SKM-1 treated with dmso at 0.1 percent for 144 hours (cell line): ENCODE data around the gene LPCAT3.
A peak's percentile ranks its signal among the peaks of the same experiment; 100 is the strongest.

Source experiments
- DNase-seq: peaks from one replicate; lab custom pipeline; 2025; ENCODE audit not compliant: unreplicated experiment; lab: John Stamatoyannopoulos, UW

The LPCAT3 gene

DNA sequence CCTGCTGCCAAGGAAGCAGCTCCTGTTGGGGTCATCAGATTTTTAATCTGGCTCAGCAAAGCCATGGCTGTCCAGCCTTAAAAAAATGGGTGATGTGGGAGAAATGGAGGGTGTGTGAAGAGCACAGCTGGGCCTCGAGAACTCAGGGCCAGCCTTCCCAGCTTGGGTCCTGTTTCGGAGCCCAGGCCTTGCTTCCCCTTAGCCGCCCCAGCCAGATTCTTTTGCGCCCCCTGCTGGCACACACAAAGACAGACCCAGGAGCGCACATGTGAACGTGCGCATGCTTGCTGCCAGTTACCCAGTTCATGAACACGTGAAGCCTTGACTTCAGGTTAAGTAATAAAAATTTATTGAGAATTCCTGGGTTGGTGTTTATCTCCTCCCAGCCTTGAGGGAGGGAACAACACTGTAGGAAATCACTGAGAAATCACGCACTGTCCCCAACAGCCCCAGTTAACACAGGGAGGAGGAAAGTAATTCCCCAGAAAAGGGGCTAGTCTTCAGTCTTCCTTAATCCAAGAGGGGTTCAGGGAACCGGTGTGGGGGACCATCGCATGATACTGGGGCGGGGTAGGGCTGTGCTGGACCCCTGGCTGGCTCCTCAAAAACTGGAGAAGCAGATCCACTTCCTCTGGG, 53.1 kb downstream of the LPCAT3 start:
- peak; percentile 47 for DNase-seq

DNA sequence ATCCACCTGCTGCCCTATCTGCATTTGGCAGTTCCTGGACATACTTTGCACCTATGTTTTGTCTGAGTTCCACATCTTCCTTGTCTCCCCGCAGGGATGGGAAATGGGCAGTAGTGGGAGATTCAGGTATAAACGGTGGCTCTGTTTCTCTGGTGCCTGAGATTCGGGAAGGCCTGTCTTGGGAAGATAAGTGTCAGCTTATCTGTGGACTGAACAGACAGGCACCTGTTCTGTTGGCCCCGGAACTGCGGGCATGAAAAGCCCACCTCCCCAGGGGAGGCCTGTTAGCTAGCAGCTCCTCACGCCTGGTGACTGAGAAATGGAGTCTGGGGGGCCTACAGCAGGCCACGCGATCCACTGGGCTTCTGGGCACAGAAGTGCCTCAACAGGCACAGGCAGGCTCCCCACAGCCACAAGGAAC, 53.7 kb downstream of the LPCAT3 start:
- no peak for DNase-seq

DNA sequence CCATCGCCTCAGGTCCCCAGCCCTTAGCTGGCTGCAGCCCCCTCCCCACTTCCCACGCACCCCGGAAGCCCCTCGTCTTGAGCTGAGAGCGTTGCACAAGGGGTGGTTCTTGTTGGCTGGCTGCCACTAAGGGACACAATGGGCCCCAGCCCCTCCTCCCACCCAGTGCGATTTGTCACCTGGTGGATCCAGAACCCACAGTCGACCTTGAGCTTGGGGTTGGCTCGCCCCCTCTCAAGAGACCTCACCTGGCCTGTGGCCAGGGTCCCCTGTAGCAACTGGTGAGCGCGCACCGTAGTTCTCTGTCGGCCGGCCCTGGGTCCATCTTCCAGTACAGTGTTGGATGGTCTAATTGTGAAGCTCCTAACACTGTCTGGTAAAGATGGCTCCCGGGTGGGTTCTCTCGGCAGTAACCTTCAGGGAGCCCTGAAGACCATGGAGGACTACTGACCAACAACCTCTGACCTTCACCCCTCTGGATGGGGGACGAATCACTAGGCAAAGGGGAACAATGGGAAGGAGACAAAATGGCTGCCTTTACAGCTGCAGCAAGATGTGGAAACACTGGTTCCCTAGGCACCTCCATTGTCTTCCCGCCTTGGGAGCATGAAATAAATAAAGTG, 54.4 kb downstream of the LPCAT3 start:
- no peak for DNase-seq

DNA sequence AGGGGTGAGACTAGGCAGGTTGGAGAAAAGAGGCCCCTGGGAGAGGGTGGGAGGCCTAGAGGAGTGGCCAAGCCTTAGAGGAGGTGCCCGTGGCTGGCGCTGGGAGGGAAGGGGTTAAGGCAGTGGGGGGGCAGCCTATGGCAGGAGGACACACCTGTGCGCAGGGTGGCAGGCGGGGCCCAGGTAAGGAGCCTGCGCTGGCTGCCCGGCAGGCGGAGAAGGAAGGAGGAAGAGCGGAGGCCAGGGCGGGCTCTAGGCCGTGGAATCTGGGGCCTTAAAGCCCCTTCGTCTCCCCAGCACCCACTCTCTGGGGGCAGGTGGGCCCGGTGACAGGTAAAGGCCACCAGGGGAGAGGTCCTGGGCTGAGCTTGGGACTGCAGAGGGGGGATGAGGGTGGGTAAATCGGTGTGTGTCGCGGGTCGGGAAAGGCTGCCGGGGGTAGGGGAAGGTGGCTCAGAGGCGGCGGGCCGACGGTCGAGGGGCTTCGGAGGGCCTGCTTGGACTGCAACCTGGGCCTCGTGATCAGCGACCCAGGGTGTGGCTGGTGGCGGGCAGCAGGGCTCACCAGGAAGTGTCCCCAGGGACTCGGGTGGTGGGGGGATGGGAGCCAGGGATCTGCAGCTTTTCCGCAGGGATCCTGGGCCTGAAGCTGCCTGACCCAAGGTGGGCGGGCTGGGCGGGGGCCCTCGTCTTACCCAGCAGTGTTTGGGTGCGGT, 55.1 kb downstream of the LPCAT3 start:
- no peak for DNase-seq

DNA sequence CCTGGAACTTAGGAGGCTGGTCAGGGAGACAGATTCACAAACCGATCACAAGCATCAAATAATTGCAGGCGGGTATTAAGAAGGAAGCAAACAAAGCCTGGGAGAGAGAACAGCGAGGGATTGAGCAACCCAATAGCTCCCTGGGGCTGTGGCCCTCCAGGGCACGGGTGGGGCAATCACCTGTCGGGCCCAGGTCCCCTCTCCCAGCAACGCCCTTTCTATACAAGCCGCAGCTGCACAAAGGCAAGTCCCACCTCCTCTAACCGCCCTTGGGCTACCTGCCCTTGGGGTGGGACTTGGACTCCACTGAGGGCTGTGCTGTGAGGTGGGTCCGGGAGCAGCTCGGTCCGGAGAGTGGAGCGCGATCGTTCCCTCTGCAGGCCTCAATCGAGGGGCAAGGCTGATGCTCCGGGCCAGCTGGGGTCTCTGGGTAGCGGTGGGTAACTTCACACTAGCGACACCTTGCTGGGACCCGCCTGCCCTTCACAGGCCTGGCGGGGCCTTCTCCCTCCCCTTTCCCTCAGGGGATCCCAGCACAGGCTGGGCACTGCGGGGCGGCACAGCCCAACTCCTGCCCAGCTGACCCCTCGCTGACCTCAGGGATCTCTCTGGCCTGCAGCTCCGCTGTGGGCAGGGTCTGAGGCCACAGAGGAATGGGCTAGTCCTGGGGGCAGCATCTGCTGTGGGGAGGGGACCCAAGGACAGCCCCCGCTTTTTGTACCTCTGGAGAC, 55.8 kb downstream of the LPCAT3 start:
- DNase-seq = no peak

DNA sequence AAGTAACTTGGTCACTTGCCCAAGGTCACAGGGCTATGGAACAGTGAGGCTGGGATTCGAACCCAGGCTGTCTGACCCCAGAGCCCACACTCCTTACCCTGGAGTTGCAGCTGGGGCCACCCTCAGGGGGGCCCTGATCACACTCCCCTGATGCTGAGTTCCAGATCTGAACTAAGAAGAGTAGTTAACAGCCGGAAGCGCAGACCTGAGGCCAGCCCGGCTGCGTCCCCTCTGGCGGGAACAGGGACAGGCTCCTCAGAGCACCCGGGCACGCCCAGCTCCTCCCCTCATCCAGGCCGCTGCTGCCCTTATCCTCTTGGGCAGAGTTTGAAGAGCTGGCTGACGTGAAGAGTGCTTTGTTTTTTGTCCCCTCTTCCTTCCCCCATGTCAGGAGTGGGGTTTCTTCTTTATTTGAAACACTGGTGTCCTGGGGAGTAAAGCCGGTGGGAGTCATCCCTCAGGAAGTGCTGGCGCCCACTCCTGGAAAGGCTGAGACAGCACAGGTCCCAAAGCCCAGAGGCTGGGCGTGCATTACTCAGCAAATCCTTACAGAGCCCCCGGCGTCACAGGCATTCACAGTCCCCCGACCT, 56.5 kb downstream of the LPCAT3 start:
- no peak for DNase-seq

DNA sequence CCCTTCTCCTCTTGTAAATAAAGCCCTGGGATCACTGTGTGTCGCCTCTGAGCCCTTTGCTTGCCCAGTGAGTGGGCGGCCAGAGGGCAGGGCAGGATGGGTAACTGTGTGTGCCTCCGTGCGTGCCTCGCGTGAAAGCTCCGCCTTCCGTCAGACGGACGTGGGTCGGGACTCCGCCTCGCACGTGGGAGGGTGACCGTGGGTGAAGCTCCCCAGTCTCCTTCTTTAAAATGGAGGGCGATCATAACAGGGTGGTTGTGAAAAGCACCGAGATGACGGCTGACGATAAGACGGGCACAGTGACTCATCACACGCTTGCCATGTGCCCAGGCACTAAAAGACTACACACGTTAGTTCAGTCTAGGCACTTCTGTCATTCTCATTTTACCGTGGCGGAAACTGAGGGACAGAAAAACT, 57.0 kb downstream of the LPCAT3 start:
- no peak for DNase-seq

DNA sequence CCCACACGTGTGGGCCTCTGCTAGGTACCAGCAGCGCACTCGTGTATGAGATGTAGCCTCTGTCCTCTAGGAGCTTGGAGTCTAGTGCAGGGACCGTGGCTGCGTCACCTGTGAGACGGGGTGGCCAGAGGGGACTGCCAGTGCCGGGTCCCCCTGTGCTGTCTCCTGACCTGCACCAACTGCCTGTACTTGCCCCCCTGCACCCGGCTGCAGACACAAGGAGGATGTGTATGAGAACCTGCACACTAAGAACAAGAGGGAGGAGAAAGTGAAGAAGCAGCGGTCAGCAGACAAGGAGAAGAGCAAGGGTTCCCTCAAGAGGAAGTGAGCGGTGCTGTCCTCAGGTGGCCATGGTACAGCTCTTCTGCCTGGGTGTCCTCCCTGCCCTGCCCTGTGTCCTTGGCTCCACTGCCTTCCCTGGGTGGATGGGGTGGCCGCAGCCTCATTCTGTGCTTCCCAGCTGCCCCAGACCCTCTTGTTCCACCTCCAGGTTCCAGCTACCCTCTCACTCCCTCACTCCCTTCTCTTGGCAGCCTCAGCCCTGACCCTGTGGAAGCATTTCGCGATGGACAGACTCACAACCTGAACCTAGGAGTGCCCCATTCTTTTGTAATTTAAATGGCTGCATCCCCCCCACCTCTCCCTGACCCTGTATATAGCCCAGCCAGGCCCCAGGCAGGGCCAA, 57.5 kb downstream of the LPCAT3 start:
- no peak for DNase-seq

DNA sequence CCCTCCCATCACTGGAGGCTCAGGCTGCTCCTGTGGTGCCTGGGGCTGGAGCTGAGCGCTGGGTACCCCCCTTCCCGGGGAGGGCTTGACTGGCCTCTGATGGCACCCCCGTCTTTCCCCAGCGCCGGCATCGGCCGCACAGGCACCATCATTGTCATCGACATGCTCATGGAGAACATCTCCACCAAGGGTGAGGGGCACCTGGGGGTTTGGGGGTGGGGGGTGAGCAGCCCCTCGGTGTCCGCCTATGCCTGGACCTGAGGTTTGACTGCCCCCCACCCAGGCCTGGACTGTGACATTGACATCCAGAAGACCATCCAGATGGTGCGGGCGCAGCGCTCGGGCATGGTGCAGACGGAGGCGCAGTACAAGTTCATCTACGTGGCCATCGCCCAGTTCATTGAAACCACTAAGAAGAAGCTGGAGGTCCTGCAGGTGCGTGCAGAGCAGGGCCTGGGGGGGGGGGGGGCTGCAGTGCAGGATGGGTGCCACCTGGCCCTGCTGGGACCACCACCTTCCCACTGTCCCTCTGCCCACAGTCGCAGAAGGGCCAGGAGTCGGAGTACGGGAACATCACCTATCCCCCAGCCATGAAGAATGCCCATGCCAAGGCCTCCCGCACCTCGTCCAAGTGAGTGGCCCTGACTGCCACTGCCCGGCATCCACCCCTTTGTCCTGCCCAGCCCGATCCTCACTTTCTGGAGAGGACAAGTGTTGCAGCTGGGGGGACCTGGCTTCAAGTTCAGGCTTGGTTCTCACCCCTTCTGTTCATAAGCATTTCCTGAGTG, 58.3 kb downstream of the LPCAT3 start:
- DNase-seq = no peak

DNA sequence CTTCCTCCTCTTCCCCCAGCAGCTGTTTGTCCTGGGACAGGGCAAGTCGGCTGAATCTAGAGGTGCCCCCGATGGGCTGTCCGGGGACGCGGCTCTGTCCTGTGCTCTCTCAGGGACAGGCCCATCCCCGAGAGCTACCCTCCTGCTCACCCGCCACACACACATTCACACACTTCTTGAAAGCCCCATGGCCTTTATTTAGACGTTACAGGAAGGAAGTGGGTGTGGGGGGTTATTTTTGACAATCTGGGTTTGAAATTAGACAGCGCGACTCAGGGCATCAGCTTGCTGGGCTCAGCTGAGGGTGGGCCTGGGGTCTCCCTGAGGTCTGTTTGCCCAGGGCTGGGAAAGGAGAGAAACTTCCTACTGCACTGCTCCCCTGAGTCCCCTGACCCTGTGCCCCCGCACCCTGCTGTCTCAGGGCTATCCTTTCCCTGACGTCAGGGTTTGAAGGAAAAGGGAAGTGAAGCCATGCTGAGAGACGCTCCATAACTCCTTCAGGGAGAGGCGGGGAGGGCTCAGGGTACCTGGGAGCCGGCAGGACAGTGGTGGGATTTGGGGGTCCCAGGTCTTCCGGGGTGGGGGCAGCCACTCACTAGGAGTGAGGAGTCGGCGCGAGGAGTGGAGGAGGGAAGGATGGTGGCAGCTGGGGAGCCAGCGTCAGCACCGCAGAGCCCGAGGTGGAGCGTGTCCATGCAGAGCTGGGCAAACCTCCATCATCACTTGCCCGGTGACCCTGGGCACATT, 59.0 kb downstream of the LPCAT3 start:
- DNase-seq = peak; percentile 29

DNA sequence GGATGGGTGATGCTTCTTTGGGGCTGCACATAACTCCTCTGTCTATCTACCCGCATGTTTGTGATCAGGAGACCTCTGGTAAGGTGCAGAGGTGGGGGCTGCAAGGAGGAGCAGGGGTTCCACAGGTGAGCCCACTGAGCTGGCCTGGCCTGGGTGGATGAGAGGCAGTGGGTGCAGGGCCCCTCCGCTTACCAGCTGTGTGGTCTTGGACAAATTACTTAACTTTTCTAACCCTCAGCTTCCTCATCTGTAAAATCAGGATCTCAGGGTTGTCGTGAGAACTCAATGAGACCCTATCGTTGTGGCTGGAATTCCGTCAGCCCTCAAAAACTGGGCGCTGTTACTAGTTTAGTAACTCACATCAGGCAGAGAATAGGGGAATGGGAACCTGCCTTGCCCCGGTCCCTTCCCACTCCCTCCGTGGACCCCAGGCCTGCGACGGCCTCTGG, 59.6 kb downstream of the LPCAT3 start:
- no peak for DNase-seq

DNA sequence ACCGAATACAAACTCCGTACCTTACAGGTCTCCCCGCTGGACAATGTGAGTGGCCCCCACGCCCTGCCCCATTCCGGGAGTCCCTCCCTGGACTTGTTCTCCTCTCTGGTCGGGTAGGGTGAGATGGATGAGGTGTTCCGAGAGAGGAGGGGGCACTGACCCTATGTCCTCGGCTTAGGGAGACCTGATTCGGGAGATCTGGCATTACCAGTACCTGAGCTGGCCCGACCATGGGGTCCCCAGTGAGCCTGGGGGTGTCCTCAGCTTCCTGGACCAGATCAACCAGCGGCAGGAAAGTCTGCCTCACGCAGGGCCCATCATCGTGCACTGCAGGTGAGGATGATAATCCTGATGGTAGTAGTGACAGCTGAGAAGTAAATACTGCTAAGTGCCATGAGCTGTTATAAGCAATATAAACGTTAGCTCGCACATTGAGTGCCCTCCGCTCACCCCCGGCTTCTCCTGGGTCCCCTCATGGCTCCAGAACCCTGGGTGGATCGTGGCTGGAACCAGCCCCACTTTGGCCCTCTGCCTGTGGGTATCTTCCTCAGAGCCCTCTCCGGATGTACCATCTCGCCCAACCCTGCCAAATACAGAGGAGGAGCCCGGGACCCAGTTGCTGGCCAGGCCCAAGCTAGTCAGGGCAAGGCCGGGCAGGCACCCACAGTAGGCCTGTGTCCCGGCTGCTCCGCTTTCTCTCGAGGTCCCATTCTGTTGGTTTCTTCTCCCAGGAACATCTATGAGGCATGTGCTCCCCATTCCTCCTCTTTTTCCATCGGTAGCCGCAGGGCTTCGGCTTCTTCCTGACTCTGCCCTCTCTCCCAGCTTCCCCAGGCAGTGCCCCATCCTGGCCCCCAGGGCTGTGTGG, 60.3 kb downstream of the LPCAT3 start:
- no peak for DNase-seq

DNA sequence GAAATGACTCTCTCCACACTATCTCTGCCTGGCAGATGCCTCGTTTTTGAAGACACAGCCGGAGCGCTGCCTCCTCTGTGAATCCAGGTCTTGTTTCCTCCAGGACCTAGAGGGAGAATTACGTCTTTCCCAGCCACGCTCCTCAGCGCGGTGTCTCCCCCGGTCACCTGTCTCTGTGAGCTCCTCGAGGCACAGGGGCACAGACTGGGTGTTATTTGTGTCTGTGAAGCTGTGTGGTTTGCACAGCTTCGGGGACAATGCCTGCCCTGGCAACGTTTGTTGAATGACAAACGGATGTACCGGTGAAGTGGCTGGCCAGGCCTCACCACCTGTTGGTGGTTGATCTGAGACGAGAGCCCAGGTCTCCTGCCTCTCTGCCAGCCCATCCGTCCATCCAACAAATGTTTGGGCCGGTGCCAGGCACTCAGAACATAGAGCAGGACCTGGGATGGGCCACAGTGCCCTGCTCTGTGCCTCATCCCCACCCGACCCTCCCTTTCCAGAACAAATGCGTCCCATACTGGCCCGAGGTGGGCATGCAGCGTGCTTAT, 61.0 kb downstream of the LPCAT3 start:
- no peak for DNase-seq

DNA sequence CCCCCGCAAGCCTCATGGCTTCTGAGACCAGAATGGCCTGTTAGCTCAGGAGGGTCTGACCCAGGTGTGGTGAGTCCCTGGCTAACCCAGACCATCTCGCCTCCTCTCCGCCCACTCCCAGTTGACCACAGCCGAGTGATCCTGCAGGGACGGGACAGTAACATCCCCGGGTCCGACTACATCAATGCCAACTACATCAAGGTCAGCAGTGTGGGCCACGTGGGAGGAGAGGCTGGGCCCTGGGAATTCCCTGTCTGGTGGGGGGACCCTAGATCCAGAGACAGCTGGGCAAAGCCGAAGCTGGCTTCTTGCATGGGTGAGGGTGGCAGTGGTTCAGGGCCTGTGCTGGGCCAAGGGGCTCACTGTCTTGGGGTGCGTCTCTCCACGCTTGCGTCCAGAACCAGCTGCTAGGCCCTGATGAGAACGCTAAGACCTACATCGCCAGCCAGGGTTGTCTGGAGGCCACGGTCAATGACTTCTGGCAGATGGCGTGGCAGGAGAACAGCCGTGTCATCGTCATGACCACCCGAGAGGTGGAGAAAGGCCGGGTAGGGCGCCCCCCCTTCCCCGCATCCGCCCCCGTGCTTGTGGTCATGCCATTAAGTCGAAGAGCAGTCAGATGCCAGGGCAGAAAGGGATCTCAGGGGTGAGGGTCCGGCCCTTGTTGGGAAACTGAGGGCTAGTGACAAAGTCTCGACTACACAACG, 62.1 kb downstream of the LPCAT3 start:
- no peak for DNase-seq

DNA sequence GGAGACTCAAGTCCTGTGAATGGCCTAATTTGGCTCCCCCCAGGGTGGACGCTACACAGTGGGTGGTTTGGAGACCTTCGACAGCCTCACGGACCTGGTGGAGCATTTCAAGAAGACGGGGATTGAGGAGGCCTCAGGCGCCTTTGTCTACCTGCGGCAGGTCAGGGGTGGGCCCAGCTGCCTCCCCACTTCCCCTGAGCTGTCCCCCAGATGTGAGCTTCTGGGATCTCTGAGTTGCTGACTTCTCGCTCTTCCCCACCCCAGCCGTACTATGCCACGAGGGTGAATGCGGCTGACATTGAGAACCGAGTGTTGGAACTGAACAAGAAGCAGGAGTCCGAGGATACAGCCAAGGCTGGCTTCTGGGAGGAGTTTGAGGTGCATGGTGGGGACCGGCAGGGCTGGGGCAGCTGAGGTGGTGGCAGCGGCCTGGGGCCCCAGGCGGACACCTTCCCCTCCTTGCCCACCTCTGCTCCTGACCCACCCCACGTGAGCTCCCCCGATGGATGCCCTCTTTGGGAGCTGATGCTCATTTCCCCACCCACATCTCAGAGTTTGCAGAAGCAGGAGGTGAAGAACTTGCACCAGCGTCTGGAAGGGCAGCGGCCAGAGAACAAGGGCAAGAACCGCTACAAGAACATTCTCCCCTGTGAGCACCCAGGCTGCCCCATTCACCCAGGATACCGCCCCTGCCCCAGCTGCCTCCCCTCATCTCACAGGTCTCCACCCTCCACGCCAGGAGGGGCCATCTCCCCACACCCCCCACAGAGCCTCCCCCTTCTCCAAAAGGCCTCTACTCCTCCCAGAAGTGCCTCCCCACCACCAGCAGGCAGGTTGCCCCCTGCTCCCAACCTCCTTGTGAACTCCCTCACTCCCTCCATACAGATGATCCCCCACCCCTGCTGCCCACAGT, 62.9 kb downstream of the LPCAT3 start:
- DNase-seq = no peak
